H1 (cell line): ENCODE measurements around the gene CXXC5. TPM values are rescaled to one million over a fixed set of nuclear protein-coding genes. Genes with fewer than 3 reads are reported as not detected.

Source experiments
- ASH2L ChIP-seq: fragments of 200-600, 300-600 bp; sonication (generic); IDR thresholded peaks from one replicate; pipeline ENCODE4 v1.7.1; 2017; ENCODE audit warnings: low read length
- CEBPB ChIP-seq: IDR thresholded peaks from 2 replicates; pipeline ENCODE4 v1.6.1; 2012; ENCODE audit warnings: low read depth, low read length
- FOSL1 ChIP-seq: IDR thresholded peaks from 2 replicates; pipeline ENCODE4 v1.6.1; 2011; ENCODE audit warnings: mild to moderate bottlenecking, low read depth, low read length, moderate library complexity; ENCODE audit not compliant: insufficient read depth
- GABPA ChIP-seq: IDR thresholded peaks from 2 replicates; pipeline ENCODE4 v1.6.1; 2011; ENCODE audit warnings: mild to moderate bottlenecking, low read length, moderate library complexity, borderline replicate concordance; ENCODE audit not compliant: insufficient read depth
- JUN ChIP-seq: IDR thresholded peaks from 2 replicates; pipeline ENCODE4 v1.6.1; 2011; ENCODE audit warnings: low read depth, mild to moderate bottlenecking, improper control_type of control experiment, low read length
- KDM1A ChIP-seq: fragments of 200-600, 300-600 bp; sonication (generic); IDR thresholded peaks from 2 replicates; pipeline ENCODE4 v1.7.1; 2016; ENCODE audit warnings: mild to moderate bottlenecking, low read length, borderline replicate concordance
- MAFK ChIP-seq: IDR thresholded peaks from 2 replicates; pipeline ENCODE4 v1.6.1; 2012; ENCODE audit warnings: low read depth, mild to moderate bottlenecking, improper control_type of control experiment, low read length
- NRF1 ChIP-seq: IDR thresholded peaks from 2 replicates; pipeline ENCODE4 v1.6.1; 2011; ENCODE audit warnings: mild to moderate bottlenecking, low read depth, low read length, improper control_type of control experiment
- POLR2AphosphoS5 ChIP-seq: IDR thresholded peaks from 2 replicates; pipeline ENCODE4 v1.6.1; 2011; ENCODE audit warnings: low read depth, low read length
- RBBP5 ChIP-seq: IDR thresholded peaks from 2 replicates; pipeline ENCODE4 v1.7.1; 2012; ENCODE audit warnings: low read depth, mild to moderate bottlenecking, inconsistent platforms, low read length, moderate library complexity, borderline replicate concordance
- SAP30 ChIP-seq: fragments of 300-600 bp; sonication (generic); IDR thresholded peaks from 2 replicates; pipeline ENCODE4 v1.7.1; 2012; ENCODE audit warnings: low read length, moderate library complexity, mild to moderate bottlenecking, inconsistent platforms; ENCODE audit not compliant: insufficient read depth, insufficient replicate concordance
- SP1 ChIP-seq: IDR thresholded peaks from 2 replicates; pipeline ENCODE4 v1.6.1; 2011; ENCODE audit warnings: low read depth, low read length
- polyA plus RNA-seq, 7 experiments: library from polyadenylated mRNA; depleted of rRNA in 3 of 7; stranded (reverse) in 5 of 7; unstranded in 2 of 7; fragments of >200 nt in 5 of 7; fragments of 200-250 nt in 2 of 7; gene quantifications; 1 replicate in 5 of 7; 2 replicates in 1 of 7; 4 replicates in 1 of 7; pipeline versions ENCODE4 v1.2.1 to v1.2.3, GENCODE V29; 2011 to 2013; ENCODE audit warnings: missing spikeins in 2 of 7, mixed read lengths in 2 of 7
- total RNA-seq: library from RNA; stranded (reverse); fragmentation: NEBNext Ultra II Directional; extraction: Animal tissue kit (Norgen Biotek cat#: 25700); gene quantifications from 2 replicates; pipeline ENCODE4 v1.2.1, GENCODE V29; 2021
- TF ChIP-seq, protein P1 (sequence below): IDR thresholded peaks from 2 replicates; pipeline ENCODE4 v1.6.1; 2012; ENCODE audit warnings: inconsistent platforms

Gene CXXC5
- total and polyA plus RNA-seq, 2 of the 8 experiments (the other 6 are each of a cell fraction or from before 2014, with no cell fraction given): 61.4 to 74.0 TPM

DNA sequence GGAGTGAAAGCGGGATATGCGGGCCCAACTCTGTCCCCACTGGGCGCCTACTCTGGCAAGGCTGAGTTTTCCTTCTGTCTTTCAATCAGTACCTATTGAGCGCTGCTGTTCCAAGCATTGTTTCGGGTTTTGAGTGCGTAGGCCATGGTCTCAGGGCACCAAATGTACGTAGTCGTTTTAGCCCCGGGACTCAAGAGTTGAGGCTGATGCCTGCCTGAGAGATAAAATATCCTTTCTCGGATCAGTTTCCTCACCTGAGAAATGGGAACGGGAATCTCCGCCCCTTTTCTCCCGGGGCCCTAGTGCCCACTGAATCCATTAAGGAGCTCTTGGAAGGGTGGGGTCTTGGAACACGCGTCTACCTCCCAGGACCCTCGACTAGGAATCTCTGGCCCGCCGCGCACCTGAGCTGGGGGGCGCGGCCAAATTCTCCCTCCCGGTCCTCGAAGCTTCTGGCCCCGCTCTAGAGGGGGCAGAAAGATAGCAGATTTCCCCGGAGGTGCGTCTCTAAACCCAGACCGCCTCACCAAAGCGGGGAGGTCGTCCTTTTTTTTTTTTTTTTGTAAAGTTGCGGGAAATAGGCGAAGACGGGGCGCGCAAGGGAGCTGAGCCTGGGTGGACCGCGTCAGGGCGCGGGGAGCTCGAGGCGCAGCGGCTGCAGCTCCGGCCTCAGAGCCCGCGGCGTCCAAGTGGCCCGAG, 494 bp upstream of the CXXC5 start (continued):
- TF ChIP-seq ASH2L (peak; percentile 29), SAP30 (no peak), FOSL1 (0 out of 2 replicates have a peak, but pooled peaks have one; percentile 58), KDM1A (peak; percentile 97), MAFK (no peak), RBBP5 (peak; percentile 64; the same call in 1 of the 2 replicates), JUN (no peak), GABPA (no peak), CEBPB (no peak), NRF1 (no peak), SP1 (peak; percentile 55; the same call in 1 of the 2 replicates), POLR2AphosphoS5 (no peak)
- TF ChIP-seq, protein P1, sequence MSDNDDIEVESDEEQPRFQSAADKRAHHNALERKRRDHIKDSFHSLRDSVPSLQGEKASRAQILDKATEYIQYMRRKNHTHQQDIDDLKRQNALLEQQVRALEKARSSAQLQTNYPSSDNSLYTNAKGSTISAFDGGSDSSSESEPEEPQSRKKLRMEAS: peak; percentile 2; the same call in 1 of the 2 replicates
